A673 (cell line): Measurements from ENCODE around the gene SRMS. TPM values are rescaled to one million over a fixed set of nuclear protein-coding genes. Genes with fewer than 3 reads are reported as not detected.

Experiments used
- BruUV-seq: library from RNA; stranded (reverse); fragments of 400-500 nt; replicated peaks from 2 replicates; lab custom pipeline; 2021; lab: Mats Ljungman, UMichigan
- CTCF ChIA-PET: fragments of 300-600 bp; sonication (Branson Sonifier 250); formaldehyde crosslinking; loops from one replicate; lab custom pipeline; 2022; ENCODE audit warnings: antibody characterized with exemption; lab: Charles Lee
- POLR2A ChIA-PET: fragments of 300-600 bp; sonication (Branson Sonifier 250); formaldehyde crosslinking; loops from one replicate; lab custom pipeline; 2022; ENCODE audit warnings: antibody characterized with exemption; ENCODE audit not compliant: low non-redundant PET; lab: Charles Lee
- DNase-seq: peaks from one replicate; pipeline ENCODE4 v3.0.0-alpha.2; 2015; ENCODE audit warnings: low spot score
- H3K27ac ChIP-seq: fragments of 200-600 bp; sonication (generic); 2 replicates; pipeline ENCODE4 v1.5.1; 2016; ENCODE audit warnings: mixed run types, low read depth, mild to moderate bottlenecking, mixed read lengths, antibody characterized with exemption, low read length; ENCODE audit not compliant: poor library complexity, severe bottlenecking
- H3K27me3 ChIP-seq: fragments of 200-600 bp; sonication (generic); replicated peaks from 2 replicates; pipeline ENCODE4 v1.6.1; 2017; ENCODE audit warnings: mixed run types, low read depth, mild to moderate bottlenecking, mixed read lengths, antibody characterized with exemption, low read length; ENCODE audit not compliant: insufficient read depth, poor library complexity
- H3K36me3 ChIP-seq: fragments of 200-600 bp; sonication (generic); 2 replicates; pipeline ENCODE4 v1.6.1; 2016; ENCODE audit warnings: mixed run types, mild to moderate bottlenecking, mixed read lengths, antibody characterized with exemption, low read length; ENCODE audit not compliant: insufficient read depth, poor library complexity, severe bottlenecking
- H3K4me1 ChIP-seq: fragments of 200-600 bp; sonication (generic); 2 replicates; pipeline ENCODE4 v1.6.1; 2017; ENCODE audit warnings: mixed run types, mild to moderate bottlenecking, mixed read lengths, antibody characterized with exemption, low read length; ENCODE audit not compliant: insufficient read depth, poor library complexity, severe bottlenecking
- H3K4me3 ChIP-seq: fragments of 200-600 bp; sonication (generic); 2 replicates; pipeline ENCODE4 v1.5.1; 2016; ENCODE audit warnings: low read depth, mixed run types, mild to moderate bottlenecking, mixed read lengths, low read length; ENCODE audit not compliant: poor library complexity, severe bottlenecking
- H3K9me3 ChIP-seq: fragments of 200-600 bp; sonication (generic); 2 replicates; pipeline ENCODE4 v1.6.1; 2016; ENCODE audit warnings: mixed run types, low read depth, mild to moderate bottlenecking, mixed read lengths, antibody characterized with exemption, low read length; ENCODE audit not compliant: poor library complexity, severe bottlenecking
- CTCF ChIP-seq: fragments of 300-800, 200-600 bp; sonication (generic); conservative IDR thresholded peaks from 2 replicates; pipeline ENCODE4 v1.5.1; 2017; ENCODE audit warnings: low read depth, mild to moderate bottlenecking, antibody characterized with exemption, low read length, moderate library complexity, mixed read lengths
- EZH2 ChIP-seq: fragments of 200-600 bp; sonication (generic); IDR thresholded peaks from 2 replicates; pipeline ENCODE4 v1.6.1; 2017; ENCODE audit warnings: borderline replicate concordance, low read depth, mild to moderate bottlenecking, mixed read lengths, antibody characterized with exemption, low read length; ENCODE audit not compliant: poor library complexity, severe bottlenecking
- intact Hi-C: fragments of 100-400 bp; cut with micrococcal nuclease; formaldehyde crosslinking; loops from one replicate; pipeline ENCODE4 v1.10.0; 2022; ENCODE audit not compliant: unreplicated experiment
- total RNA-seq: library from RNA; stranded (reverse); gene quantifications from 2 replicates; pipeline ENCODE4 v1.2.3, GENCODE V29; 2021

The SRMS gene
- total RNA-seq, 1 experiment from 2014 or later = not detected

GRCh38 chr20:63567136-63567385 lies 19.5 kb upstream of the SRMS start:
- no peaks in the 10 kb centered on the region for H3K9me3 ChIP-seq
- no peaks in the 10 kb centered on the region for H3K27me3 ChIP-seq
- TF ChIP-seq CTCF (no peak), EZH2 (no peak)
- H3K36me3 ChIP-seq = no peaks in the 10 kb centered on the region
- POLR2A ChIA-PET = no interaction called here
- no peaks in the 10 kb centered on the region for H3K4me1 ChIP-seq
- no peak overlapping the region for H3K4me3 ChIP-seq
- H3K27ac ChIP-seq = no peak overlapping the region
- CTCF ChIA-PET = no interaction called here
- no TSS peak for BruUV-seq
- DNase-seq = no peak
- intact Hi-C loops = no loop called here

- CTCF ChIA-PET = interaction anchor here (0.6 kb wide), 1 partner anchor 44 kb away, joined by 8 read pairs; no protein-coding TSS in a partner anchor
- no peak for DNase-seq
- H3K27ac ChIP-seq = no peak overlapping the region
- no peaks in the 10 kb centered on the region for H3K9me3 ChIP-seq
- intact Hi-C loops = no loop called here
- H3K36me3 ChIP-seq = no peaks in the 10 kb centered on the region
- H3K4me3 ChIP-seq = no peak overlapping the region
- POLR2A ChIA-PET = interaction anchor here (0.6 kb wide), 1 partner anchor 44 kb away, joined by 3 read pairs; no protein-coding TSS in a partner anchor
- no peaks in the 10 kb centered on the region for H3K27me3 ChIP-seq
- no peaks in the 10 kb centered on the region for H3K4me1 ChIP-seq
- no TSS peak for BruUV-seq
- TF ChIP-seq CTCF = no peak
- TF ChIP-seq EZH2 = no peak
These were observed 19.0 kb upstream of the SRMS start for GRCh38 chr20:63566395-63567135.

GRCh38 chr20:63565699-63566335 lies 18.3 kb upstream of the SRMS start:
- H3K36me3 ChIP-seq = no peaks in the 10 kb centered on the region
- no peak overlapping the region for H3K27ac ChIP-seq
- no TSS peak for BruUV-seq
- H3K4me1 ChIP-seq = no peaks in the 10 kb centered on the region
- ChIA-PET CTCF (no interaction called here), POLR2A (interaction anchor here (0.5 to 0.6 kb wide), 2 partner anchors 34 to 44 kb away, joined by 3 read pairs; no protein-coding TSS in a partner anchor)
- TF ChIP-seq CTCF (no peak), EZH2 (no peak)
- no peaks in the 10 kb centered on the region for H3K27me3 ChIP-seq
- intact Hi-C loops = no loop called here
- H3K9me3 ChIP-seq = no peaks in the 10 kb centered on the region
- no peak overlapping the region for H3K4me3 ChIP-seq
- DNase-seq = no peak
